Caco-2 (cell line): ENCODE data around the gene UBE2D3. TPM values are rescaled to one million over a fixed set of nuclear protein-coding genes. Genes with fewer than 3 reads are reported as not detected.

Source experiments
- BruUV-seq: library from RNA; stranded (reverse); fragments of 400-500 nt; replicated peaks from 2 replicates; lab custom pipeline; 2021; lab: Mats Ljungman, UMichigan
- CTCF ChIA-PET: fragments of 300-600 bp; sonication (Branson Sonifier 250); formaldehyde crosslinking; loops from one replicate; lab custom pipeline; 2022; ENCODE audit warnings: antibody characterized with exemption; lab: Charles Lee
- POLR2A ChIA-PET: fragments of 300-600 bp; sonication (Branson Sonifier 250); formaldehyde crosslinking; loops from one replicate; lab custom pipeline; 2022; ENCODE audit warnings: antibody characterized with exemption; lab: Charles Lee
- DNase-seq, 2 experiments: peaks; one replicate each; pipeline versions ENCODE4 v3.0.0 to v3.0.0-alpha.2; 2020 to 2022
- H3K27me3 ChIP-seq: replicated peaks from 2 replicates; pipeline ENCODE4 v1.6.0; 2011; ENCODE audit warnings: low read length; ENCODE audit not compliant: control insufficient read depth, insufficient read depth
- H3K36me3 ChIP-seq: 2 replicates; pipeline ENCODE4 v1.5.1; 2011; ENCODE audit warnings: low read length; ENCODE audit not compliant: control insufficient read depth, insufficient read depth
- H3K4me1 ChIP-seq: fragments of 250-450 bp; sonication (Bioruptor Pico); 2 replicates; pipeline ENCODE4 v1.5.1; 2020; ENCODE audit warnings: mild to moderate bottlenecking
- H3K4me3 ChIP-seq: 2 replicates; pipeline ENCODE4 v1.5.1; 2011; ENCODE audit warnings: low read depth, mild to moderate bottlenecking, control low read depth, low read length
- H3K9me3 ChIP-seq: fragments of 250-450 bp; sonication (Bioruptor Pico); 2 replicates; pipeline ENCODE4 v1.5.1; 2020; ENCODE audit warnings: mild to moderate bottlenecking, moderate library complexity
- H3K27ac Mint-ChIP-seq: one replicate; pipeline ENCODE4 v1.8.0; 2022; ENCODE audit warnings: mixed read lengths; ENCODE audit not compliant: unreplicated experiment
- H3K27me3 Mint-ChIP-seq: one replicate; pipeline ENCODE4 v1.8.0; 2022; ENCODE audit warnings: mixed read lengths; ENCODE audit not compliant: insufficient read depth, unreplicated experiment
- H3K36me3 Mint-ChIP-seq: one replicate; pipeline ENCODE4 v1.8.0; 2022; ENCODE audit warnings: mild to moderate bottlenecking, mixed read lengths; ENCODE audit not compliant: insufficient read depth, unreplicated experiment
- H3K4me1 Mint-ChIP-seq: one replicate; pipeline ENCODE4 v1.8.0; 2022; ENCODE audit warnings: low read depth, mixed read lengths; ENCODE audit not compliant: unreplicated experiment
- H3K4me3 Mint-ChIP-seq: one replicate; pipeline ENCODE4 v1.8.0; 2022; ENCODE audit warnings: mild to moderate bottlenecking, moderate library complexity, mixed read lengths; ENCODE audit not compliant: unreplicated experiment
- H3K9me3 Mint-ChIP-seq: one replicate; pipeline ENCODE4 v1.8.0; 2022; ENCODE audit warnings: mixed read lengths; ENCODE audit not compliant: unreplicated experiment
- CTCF ChIP-seq, 2 experiments: fragments of 200-600 bp in 1 of 2; IDR thresholded peaks; 1 replicate in 1 of 2; 2 replicates in 1 of 2; pipeline versions ENCODE4 v1.5.1 to v1.8.0; 2011 to 2022; ENCODE audit warnings: antibody characterized with exemption in 1 of 2, control low read depth in 1 of 2, inconsistent platforms in 1 of 2, low read depth in 1 of 2, low read length in 1 of 2, mild to moderate bottlenecking in 1 of 2, moderate library complexity in 1 of 2; ENCODE audit not compliant: insufficient read depth in 1 of 2, severe bottlenecking in 1 of 2, unreplicated experiment in 1 of 2
- intact Hi-C: fragments of 100-400 bp; cut with micrococcal nuclease; formaldehyde crosslinking; loops from one replicate; pipeline ENCODE4 v1.10.0; 2022; ENCODE audit not compliant: unreplicated experiment
- total RNA-seq: library from RNA; stranded (reverse); gene quantifications from 2 replicates; pipeline ENCODE4 v1.2.3, GENCODE V29; 2022

Gene UBE2D3
- total RNA-seq, 1 experiment from 2014 or later, result 305 TPM

DNA sequence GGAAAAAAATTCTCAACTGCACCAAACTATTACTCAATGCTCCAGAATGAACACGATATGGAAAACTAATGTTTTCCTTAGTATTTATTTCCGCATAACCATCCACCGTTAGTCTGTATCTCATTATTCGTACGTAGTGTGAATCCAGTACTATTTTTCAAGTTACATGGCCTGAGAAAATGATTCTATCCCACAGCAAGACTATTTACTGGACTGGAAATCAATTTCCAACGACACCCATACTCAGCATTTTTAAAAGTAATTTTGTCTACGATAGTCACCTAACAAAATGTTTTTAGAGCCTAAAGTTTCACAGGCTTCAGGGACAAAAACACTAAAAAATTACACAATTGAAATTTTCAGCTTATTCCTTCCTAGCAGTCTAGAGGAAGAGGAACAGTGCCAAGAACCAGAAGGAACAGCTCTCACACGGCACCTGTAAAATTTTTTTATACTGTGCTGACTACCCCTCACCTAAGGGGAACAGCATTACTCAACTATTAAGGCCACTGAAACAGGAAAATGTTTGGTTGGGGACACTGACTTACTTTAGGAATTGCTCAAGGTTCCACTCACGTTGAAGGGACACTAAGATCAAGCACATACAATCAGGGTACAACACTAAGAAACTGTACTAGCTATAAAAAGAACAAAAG is 9.6 kb downstream of the UBE2D3 start:
- no peaks in the 10 kb centered on the region for H3K27me3 ChIP-seq
- H3K4me1 Mint-ChIP-seq, result peaks cover 34% of the 10 kb centered on the region
- no peaks in the 10 kb centered on the region for H3K36me3 ChIP-seq
- no TSS peak for BruUV-seq
- H3K9me3 Mint-ChIP-seq, result no peaks in the 10 kb centered on the region
- H3K27ac Mint-ChIP-seq, result no peak overlapping the region
- ChIA-PET CTCF (no interaction called here), POLR2A (interaction anchor here (1.7 kb wide), 1 partner anchor 10 kb away, joined by 6 read pairs; the partner anchor contains the start of gene UBE2D3)
- no peak for DNase-seq
- peaks cover 35% of the 10 kb centered on the region for H3K4me1 ChIP-seq
- no peak overlapping the region for H3K4me3 ChIP-seq
- no peak overlapping the region for H3K4me3 Mint-ChIP-seq
- intact Hi-C loops, result no loop called here
- peaks cover 50% of the 10 kb centered on the region for H3K36me3 Mint-ChIP-seq
- no peak for TF ChIP-seq CTCF (IDR thresholded peaks at IDR 0.05; ENCODE audit: insufficient read depth in 1 of 2, low read depth in 1 of 2, low read length in 1 of 2, severe bottlenecking in 1 of 2, unreplicated experiment in 1 of 2)
- no peaks in the 10 kb centered on the region for H3K27me3 Mint-ChIP-seq
- H3K9me3 ChIP-seq, result no peaks in the 10 kb centered on the region

GRCh38 chr4:102817021-102817605 is 10.2 kb downstream of the UBE2D3 start:
- peaks cover 35% of the 10 kb centered on the region for H3K4me1 ChIP-seq

More at GRCh38 chr4:102817021-102817605, 10.2 kb downstream of the UBE2D3 start:
- H3K4me3 ChIP-seq, result no peak overlapping the region
- ChIA-PET CTCF (interaction anchor here (1.5 kb wide), 1 partner anchor 196 kb away, joined by 4 read pairs; no protein-coding TSS in a partner anchor), POLR2A (interaction anchor here (2.1 kb wide), 1 partner anchor 10 kb away, joined by 13 read pairs; the partner anchor contains the start of gene UBE2D3)
- no TSS peak for BruUV-seq
- H3K36me3 Mint-ChIP-seq, result peaks cover 55% of the 10 kb centered on the region
- intact Hi-C loops, result no loop called here
- H3K9me3 Mint-ChIP-seq, result no peaks in the 10 kb centered on the region
- no peak overlapping the region for H3K27ac Mint-ChIP-seq
- peaks cover 34% of the 10 kb centered on the region for H3K4me1 Mint-ChIP-seq
- H3K36me3 ChIP-seq, result no peaks in the 10 kb centered on the region
- no peaks in the 10 kb centered on the region for H3K27me3 Mint-ChIP-seq
- DNase-seq, result no peak
- no peak overlapping the region for H3K4me3 Mint-ChIP-seq
- no peak for TF ChIP-seq CTCF (IDR thresholded peaks at IDR 0.05; ENCODE audit: insufficient read depth in 1 of 2, low read depth in 1 of 2, low read length in 1 of 2, severe bottlenecking in 1 of 2, unreplicated experiment in 1 of 2)
- H3K27me3 ChIP-seq, result no peaks in the 10 kb centered on the region
- H3K9me3 ChIP-seq, result no peaks in the 10 kb centered on the region
